Measurements from ENCODE around the gene NPC1.
A peak's percentile ranks its signal among the peaks of the same experiment; 100 is the strongest.
"Not testable (repeated sequence)": the region's sequence is repeated elsewhere in the genome, so short reads cannot be mapped to it uniquely, and the experiment has no call there.

The NPC1 gene

DNA sequence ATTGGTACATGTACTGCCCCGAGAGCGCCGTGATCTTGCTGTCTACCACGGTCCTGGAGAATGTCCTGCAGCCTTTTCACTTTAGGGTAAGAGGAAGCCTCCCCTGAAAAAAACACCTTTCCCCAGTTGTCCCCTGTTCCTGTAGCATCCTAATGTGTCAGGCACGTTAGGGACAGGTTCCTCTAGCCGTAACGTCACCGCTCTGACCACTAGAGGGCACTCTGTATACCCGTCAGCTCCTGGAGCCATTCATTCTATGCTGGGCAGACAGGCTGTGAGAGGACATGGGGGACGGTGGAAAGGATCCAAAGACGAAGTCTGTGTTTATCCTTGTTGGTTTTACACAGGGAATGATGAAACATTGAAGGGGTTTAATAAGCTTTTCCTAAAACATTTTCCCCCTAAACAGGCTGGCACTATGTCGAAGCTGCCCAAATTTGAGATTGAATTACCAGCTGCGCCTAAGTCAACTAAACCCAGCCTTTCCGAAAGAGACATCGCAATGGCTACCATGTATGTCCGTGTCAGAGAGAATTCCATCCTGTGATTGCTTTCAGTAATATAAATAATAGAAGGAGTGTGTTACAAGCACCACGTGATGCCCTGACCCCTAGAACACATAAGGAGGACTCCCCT lies 70.3 kb downstream of the NPC1 start:
- DNase-seq, result peak; percentile 84

DNA sequence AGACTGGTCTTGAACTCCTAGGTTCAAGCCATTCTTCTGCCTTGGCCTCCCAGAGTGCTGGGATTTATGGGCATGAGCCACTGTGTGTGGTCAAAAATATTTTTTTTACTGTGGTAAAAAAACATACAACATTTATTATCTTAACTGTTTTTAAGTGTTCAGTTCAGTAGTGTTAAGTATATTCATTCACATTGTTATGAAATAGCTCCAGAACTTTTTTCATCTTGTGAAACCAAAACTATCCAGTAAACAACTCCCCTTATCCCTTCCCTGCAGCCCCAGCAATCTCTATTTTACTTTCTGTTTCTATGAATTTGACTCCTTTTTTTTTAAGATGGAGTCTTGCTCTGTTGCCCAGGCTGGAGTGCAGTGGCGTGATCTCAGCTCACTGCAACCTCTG lies 73.7 kb downstream of the NPC1 start:
- DNase-seq, result no peak

DNA sequence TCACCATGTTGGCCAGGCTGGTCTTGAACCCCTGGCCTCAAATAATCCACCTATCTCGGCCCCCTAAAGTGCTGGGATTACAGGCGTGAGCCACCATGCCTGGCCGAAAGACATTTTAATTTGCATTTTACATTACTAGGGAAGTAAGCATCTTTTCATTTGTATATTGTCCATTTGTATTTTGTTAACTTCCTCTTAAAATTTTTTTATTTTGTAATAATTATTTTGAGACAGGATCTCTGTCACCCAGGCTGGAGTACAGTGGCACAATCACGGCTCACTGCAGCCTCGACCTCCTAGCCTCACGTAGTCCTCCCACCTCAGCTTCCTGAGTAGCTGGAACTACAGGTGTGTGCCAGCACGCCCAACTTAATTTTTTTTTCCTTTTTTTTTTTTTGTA lies 74.1 kb downstream of the NPC1 start:
- not testable (repeated sequence) for DNase-seq

DNA sequence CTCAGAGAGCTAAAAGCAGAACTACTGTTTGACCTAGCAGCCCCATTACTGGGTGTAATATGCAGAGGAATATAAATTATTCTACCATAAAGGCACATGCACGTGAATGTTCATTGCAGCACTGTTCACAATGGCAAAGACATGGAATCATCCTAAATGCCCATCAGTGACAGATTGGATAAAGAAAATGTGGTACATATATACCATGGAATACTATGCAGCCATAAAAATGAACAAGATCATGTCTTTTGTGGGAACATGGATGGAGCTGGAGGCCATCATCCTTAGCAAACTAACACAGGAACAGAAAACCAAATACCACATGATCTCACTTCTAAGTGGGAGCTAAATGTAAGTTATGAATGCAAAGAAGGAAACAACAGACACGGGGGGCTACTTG lies 75.4 kb downstream of the NPC1 start:
- DNase-seq, result not testable (repeated sequence)

DNA sequence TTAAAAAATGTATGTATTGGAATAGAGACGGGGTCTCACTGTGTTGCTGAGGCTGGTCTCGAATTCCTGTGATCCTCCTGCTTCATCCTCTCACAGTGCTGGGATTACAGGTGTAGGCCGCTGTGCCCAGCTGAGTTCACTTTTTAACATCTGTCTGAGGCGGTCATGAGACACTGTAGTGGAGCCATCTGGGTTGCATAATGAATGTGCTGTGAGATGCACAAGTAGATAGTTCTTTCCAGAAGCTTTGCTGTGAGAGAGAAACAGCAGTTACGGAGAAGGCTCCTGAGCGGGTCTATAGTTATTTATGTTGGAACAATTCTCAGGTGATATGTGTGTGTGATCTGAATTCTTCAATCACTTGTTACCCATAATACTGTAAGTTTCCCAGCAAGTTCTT lies 79.9 kb downstream of the NPC1 start:
- DNase-seq, result no peak

DNA sequence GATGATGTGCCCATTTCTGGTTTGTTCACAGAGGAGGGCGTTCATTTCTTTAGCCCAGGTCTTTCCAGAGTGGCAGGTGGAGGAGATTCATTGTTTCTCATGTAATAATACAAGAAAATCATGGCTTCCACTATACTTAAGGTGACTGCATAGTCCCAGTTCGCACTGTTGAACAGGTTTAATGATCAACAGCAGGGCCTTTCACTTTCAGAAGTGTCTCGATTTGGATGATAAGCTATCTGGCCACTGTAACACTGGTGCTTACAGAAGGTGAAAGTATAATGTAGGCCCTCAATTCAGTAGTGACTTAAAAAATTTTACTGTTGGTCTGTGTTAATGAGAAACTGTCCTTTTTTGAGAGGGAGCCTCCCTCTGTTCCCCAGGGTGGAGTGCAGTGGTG lies 81.6 kb downstream of the NPC1 start:
- DNase-seq, result peak; percentile 41

DNA sequence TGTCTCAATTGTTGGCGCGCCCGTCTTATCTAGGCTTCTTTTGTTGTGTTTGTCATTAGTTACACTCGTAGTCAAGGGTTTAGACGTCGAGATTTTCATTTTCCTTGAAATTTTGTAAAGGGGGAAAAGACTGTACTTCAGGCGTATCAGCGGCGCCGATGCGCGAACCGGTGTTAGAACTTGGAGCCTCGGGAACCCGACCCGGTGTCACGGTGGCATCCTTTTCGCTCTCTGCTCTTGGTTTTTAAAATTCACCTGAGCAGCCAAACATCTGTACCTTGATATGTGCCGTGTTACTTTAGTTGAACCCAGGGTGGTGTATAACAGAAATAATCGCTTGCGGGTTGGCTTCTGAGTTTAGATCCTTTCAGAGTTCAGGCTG lies 82.4 kb downstream of the NPC1 start:
- no peak for DNase-seq

DNA sequence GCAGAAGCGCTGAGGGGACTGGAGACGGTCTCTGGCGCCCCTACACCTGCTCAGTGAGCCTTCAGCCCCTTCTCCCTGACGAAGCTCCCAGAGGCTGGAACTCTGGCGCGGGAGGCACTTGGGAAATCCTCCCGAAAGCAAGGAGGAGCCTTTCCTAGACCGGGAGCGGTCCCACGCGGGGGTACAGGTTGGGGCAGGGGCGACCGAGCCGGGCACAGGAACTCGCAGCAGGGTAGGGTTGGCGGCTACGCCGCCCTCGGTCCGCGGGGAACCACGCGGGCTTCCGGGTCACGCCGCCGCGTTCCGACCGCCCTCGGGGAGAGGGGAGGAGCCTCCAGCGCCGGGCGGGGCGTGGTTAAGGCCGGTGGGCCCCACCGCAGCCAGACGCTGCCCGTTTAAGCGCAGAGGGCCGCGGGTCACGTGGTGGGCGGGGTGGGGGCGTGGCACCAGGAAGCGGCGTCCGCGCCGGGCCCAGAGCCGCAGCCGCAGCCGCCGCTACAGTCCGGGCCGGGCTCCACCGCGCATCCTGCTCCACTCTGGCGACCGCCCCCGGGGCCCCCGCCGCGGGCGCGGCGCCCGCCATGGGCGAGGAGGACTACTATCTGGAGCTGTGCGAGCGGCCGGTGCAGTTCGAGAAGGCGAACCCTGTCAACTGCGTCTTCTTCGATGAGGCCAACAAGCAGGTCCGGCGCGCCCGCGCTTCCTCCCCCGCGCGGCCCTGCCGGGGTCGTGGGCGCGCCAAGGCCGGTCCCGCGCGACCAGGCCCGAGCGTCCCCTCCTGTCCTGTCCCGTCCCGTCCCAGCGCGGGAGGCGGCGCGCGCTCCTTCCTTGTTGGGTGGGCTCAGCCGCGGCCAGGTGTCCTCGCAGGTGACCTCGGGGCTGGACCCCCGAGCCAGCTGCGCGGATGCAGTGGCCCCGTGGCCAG lies 83.0 kb downstream of the NPC1 start, which contains the start of gene RMC1:
TSS of gene RMC1 (plus strand) at position 474 of the 925 bp plus-strand sequence. CDS start at position 582, 108 bp downstream.
- peak; percentile 96 for DNase-seq

DNA sequence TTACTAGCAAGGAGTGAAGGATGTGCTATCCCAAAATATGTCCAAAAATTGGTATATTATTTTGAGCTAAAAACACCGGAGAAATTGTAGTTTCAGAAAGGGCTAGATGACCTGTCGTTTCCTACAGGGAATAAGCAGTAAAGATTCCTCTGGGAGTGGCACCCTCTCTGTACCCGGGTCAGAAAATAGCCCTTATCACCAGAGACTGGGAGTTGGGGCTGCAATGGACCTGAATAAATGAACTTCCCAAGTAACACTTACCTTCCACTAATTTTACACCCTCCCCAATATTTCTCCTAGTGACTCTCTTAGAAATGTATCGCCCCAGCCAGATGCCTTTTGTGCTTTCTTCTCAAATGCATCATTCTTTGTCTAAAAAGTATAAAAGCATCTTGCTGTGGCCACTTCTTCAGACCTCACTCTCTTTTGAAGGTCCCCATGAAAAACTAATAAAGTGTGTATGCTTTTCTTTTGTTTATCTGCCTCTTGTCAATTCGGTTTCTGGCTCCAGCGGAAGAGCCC lies 83.7 kb downstream of the NPC1 start:
- DNase-seq, result no peak

DNA sequence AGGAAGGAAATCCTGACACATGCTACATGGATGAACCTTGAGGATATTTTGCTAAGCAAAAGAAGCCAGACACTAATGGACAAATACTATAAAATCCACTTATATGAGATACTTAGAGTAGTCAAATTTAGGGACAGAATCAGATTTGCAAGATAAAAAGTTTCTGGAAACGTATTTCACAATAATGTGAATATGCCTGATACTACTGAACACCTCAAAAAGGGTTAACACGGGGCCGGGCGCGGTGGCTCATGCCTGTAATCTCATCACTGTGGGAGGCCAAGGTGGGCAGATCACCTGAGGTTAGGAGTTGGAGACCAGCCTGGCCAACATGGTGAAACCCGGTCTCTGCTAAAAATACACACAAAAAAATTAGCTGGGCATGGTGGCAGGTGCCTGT lies 84.7 kb downstream of the NPC1 start:
- no peak for DNase-seq

DNA sequence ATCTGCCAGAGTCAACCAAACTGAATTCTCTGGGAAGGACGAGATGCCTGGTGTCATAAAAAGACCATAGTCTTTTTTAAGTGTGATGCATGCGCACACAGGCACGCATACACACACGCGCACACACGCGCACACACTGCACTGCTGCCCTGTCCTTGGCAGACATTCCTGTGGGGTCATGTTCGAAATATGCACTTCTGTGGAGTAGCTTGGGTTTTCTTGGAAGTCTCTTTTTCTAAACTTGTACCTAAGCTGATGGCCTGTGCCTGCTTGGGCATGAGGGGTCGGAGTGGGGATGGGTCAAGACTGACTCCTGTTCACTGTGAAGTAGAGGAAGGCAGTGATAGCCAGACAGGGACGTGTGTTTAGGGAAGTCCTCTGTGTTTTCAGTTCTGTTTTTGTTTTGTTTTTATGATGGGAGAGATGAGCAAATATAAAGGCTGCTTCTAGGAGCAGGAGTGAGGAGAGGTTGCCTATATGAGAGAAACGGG lies 87.0 kb downstream of the NPC1 start:
- no peak for DNase-seq

DNA sequence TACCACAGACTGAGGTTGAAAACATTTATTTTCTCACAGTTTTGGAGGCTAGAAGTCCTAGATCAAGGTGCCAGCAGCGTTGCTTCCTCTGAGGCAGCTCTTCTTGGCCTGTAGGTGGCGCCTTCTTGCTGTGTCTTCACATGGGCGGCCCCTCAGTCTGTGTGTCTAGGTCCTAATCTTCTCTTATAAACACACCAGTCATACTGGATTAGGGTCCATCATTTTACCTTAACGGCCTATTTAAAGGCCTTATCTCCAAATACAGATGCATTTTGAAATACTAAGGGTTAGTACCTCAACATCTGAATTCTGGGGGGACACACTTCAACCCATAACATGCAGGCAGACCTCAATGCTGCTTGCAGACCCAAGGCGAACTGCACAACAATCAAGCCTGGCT lies 87.4 kb downstream of the NPC1 start:
- DNase-seq, result peak; percentile 83

DNA sequence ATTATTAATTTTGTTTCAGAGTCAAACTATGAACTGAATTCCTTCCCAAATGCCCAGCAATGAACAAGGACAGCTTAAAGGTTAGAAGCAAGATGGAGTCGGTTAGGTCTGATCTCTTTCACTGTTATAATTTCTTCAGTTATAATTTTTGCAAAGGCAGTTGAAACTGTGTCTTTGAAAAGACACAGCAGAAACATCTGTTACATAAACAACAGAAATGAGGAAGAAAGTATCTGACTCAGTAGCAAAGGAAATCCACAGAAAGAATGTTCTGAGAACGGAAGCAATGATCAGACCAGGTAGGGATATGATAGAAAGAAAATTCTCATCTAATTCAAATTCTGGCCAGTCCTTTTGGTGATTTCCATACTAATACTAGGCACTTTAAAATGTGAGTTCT lies 88.2 kb downstream of the NPC1 start:
- DNase-seq, result no peak

DNA sequence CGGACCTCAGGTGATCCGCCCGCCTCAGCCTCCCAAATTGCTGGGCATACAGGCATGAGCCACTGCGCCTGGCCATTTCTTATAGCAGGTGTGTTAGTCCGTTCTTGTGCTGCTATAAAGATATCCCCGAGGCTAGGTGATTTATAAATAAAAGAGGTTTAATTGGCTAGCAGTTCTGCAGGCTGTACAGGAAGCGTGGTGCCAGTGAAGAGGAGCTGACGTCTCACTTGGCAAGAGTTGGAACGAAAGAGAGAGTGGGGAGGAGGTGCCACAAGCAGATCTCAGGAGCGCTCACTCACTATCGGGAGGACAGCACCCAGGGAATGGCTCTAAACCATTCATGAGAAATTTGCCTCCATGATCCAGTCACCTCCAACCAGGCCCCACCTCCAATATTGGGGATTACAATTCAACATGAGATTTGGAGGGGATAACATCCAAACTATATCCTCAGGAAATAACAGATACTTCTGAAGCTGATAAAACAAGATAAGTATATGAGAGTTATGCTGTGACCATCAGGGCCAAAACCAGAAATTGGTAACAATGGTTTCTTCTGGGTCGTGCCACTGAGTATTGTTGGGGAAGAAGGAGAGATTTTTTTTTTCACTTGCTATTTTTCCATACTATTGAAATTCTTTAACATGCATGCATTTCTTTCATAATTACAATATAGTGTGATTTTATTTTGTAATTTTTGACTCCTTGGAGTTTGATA lies 90.4 kb downstream of the NPC1 start:
- no peak for DNase-seq

DNA sequence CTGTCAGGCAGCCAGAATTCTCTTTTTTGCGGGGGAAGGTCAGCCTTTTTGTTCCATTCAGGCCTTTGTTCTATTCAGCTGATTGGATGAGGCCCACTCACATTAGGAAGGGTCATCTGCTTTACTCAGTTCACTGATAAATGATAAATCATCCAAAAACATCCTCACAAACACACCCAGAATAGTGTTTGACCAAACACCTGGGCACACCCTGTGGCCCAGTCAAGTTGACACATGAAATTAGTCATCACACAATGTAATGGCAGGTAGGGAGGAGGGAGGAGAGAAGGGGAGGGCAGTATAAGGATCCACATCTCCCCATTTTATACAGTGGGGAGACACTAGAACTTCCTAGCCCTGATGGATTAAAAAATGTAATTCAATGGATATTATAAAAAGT lies 91.3 kb downstream of the NPC1 start:
- DNase-seq, result no peak

DNA sequence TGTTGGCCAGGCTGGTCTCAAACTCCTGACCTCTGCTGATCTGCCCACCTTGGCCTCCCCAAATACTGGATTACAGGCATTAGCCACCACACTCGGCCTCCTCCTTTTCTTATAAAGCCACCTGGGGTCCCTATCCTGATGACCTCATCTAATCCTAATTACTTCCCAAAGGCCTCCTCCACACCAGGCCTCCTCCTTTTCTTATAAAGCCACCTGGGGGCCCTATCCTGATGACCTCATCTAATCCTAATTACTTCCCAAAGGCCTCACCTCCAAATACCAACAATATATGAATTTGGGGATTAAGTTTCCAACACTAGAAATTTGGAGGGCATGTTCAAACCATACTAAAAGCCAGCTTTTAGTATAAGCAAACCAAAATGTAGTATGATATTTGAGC lies 92.7 kb downstream of the NPC1 start:
- no peak for DNase-seq

DNA sequence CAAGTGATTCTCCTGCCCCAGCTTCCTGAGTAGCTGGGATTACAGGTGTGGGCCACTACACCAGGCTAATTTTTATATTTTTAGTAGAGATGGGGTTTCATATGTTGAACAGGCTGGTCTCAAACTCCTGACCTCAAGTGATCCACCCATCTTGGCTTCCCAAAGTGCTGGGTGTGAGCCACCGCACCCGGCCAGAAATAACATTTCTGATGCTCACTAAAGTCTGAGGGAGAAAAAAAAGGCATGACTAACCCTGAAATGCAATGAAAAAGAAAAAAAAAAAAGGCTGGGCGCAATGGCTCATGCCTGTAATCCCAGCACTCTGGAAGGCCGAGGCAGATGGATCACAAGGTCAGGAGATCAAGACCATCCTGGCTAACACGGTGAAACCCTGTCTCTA lies 96.7 kb downstream of the NPC1 start:
- DNase-seq, result not testable (repeated sequence)

DNA sequence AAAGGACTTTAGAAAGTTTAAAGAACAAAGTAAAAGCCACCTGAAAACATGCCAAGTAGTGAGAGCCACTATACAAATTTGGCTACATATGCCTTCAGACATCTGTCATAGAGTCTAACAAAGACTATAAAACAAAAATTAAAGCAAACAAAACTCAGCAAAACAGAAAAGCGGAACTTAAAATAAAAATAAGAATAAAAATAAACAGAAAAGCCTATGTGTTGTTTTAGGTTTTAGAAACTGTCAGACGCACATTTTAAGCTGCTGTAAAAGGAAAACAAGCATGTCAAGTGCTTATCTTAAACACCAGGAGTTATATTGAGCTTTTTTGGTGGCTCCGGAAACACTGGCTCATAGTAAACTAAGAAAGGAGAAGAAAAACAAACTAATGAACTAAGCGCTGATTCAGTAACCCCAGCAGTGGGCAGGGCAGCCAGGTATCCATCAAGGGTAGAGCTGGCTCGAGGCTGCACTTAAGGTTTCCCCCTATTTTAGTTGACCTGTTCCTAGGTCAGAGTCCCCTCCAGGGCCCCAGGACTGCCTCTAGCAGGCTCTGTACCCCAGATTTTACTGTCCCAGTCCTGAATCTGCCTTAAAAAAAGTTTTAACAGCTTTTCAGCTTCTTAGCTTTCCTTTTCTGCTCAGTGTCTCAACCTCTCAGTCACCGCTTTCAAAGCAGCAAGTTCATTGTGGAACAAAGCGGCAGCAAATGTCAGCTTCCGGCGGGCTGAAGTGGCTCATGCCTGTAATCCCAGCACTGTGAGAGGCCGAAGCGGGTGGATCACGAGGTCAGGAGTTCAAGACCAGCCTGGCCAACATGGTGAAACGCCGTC lies 98.4 kb downstream of the NPC1 start:
- DNase-seq, result peak; percentile 49

DNA sequence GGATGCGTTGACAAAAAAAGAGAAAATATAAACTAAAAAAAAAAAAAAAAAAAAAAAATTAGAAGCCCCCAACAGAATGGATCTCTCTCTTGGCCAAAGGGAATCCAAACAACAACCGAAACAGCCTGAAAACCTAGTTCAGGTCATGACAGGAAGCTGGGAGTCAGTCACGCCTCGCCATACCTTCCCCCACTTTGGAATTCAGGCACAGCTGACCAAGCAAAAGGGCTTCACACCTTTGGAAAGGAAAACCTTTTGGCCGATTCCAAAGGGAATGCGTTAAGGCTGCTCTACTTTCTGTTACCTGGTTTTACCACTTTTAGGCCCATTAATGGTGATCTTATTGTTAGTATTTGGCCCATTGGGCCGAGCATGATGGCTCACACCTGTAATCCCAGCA lies 100.9 kb downstream of the NPC1 start:
- no peak for DNase-seq

DNA sequence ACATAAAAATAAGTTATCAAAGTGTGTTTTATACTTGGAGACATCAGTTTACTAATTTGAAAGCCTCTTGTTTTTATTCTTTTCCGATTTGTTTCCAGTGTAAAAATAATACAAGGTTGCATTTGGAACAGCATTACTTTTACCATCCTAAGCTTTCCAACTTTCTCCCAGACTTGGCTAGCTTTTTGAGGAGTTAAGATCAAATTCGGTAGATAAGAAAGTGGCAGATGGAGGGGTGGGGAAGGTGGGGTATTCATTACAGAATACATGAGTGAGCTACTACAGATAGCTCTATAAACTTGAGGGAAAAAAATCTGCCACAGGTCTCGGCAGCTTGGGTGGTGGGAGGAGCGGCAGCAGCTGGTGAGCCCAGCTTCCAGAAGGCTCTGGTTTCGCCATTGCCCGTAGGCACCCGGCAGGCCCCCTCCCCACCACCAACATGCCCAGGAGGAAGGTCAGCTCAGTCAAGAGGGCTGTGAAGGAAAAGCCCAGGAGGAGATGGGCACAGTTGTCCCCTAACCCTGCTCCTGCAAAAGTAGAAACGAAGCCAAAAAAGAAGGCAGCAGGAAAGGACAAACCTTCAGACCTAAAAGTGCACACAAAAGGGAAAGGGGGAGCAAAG lies 101.6 kb downstream of the NPC1 start:
- no peak for DNase-seq
